GM12873 (cell line): ENCODE measurements around the gene CARS2.

Experiments used
- CTCF ChIP-seq: IDR thresholded peaks from 2 replicates; pipeline ENCODE4 v1.5.1; 2012; ENCODE audit warnings: low read depth, mild to moderate bottlenecking, moderate library complexity, low read length, control low read depth; ENCODE audit not compliant: insufficient read depth; ENCODE audit errors: missing control alignments

The CARS2 gene

DNA sequence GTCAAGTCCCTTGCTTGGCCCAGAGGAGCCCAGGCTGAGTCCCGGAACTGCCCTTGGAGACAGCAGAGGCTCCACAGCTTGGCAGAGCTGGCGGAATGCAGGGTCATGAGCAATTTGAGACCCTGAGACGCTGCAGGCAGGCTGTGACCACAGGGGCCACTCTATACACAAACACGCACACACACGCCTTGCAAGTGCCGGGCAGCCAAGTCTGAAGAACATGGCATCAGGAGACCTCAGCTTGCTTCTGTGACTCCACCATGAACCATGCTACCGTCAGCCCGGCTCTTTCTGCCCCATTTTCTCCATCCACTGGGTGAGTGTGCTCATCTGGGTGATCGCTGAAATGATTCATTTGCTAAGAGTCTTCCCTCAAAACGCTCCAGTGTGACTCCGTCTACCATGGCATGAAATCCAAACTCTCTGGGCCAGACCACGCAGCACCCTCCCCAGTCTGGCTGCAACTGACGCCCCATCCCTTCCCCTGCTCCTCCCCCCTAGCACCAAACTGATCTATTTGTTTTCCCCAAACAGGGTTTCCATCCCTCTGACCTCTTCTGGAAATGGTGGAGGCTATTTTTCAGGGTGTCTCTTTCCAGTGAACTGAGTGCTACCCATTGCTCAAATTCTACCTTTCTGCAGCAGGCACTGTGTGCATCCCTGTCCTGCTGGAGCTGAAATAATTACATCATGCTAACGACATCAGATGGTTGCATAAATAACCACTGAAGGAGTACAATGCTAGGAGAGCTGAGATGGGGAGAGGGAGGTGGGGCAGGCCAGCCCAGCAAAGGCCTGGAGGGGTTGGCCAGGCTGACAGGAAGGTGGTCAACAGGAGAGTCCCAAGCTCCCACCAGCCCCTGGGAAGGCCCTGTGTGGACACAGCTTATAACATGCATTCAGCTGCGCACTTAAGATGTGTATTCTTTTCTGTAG is 3.1 kb downstream of the CARS2 start:
- no peak for TF ChIP-seq CTCF

- TF ChIP-seq CTCF: no peak
Measured at GRCh38 chr13:110702089-110702488, 3.8 kb downstream of the CARS2 start.

GRCh38 chr13:110700641-110701040 is 5.3 kb downstream of the CARS2 start:
- TF ChIP-seq CTCF: no peak

DNA sequence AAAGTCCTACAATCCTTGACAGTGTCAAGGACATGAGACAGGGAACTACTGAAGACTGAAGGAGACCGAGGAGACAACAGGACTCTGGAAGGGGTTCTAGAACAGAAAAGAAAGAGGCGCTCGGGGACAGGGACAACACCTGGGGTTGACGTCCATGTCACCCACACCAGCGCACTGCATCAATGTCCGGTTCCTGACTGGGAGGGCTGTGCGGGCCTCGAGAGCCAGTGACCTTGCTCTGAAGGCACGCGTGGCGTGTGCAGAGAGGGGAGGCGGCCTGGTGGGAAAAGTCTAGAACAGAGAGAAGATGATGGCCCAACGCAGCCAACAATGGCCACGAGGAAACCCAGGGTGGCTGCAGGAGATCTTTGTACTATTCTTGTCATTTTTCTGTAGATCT is 5.7 kb downstream of the CARS2 start:
- no peak for TF ChIP-seq CTCF

- TF ChIP-seq CTCF: no peak
Measured at GRCh38 chr13:110699148-110700145, 6.5 kb downstream of the CARS2 start.

GRCh38 chr13:110698689-110699088 is 7.2 kb downstream of the CARS2 start:
- no peak for TF ChIP-seq CTCF

- no peak for TF ChIP-seq CTCF
Measured at GRCh38 chr13:110697842-110698241, 8.1 kb downstream of the CARS2 start.
